Stimulated activated CD4-positive, alpha-beta T cell treated with anti-CD3 and anti-CD28 coated beads, Interleukin-12 subunit alpha, Interleukin-12 subunit beta, amount 100 ng/mL, for 48 hours (primary cell): ENCODE data around the gene DHX15.

Experiments
- DNase-seq, 3 donors: peaks; one replicate each; pipeline ENCODE4 v3.0.0-alpha.2; 2020; ENCODE audit warnings: low read depth in 2 of 3, low spot score in 1 of 3

Gene DHX15

DNA sequence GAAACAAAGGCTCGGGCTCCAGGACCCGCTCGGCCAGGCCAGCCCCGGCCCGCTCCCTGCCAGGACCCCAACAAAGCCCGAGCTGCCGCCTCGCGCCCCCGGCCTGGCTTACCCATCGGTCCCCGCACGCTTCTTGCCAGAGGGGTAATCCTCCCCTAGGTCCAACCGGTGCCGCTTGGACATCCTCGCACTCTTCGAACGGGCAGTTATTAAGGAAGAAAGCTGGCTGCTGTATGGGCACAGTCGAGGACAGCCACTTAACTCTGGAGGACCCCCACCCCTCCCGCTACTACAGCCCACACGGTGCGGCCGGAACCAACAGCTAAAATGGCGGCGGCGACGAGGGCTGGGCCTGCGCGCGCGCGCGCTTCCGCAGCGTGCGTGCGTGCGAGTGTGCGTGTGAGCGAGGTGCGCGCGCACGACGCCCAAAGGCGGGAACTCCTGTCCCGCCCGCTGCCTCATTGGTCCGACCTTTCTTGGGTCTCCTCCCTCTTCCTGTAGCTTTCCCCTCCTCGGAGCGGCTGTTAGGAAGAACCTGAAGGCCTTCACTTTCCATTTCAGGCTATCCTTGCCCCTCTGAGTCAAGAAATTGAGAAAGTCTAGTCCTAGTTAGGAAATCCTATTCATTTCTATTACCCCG lies at the start of gene DHX15:
Gene DHX15 (minus strand): TSS at position 344 of the 640 bp plus-strand sequence. CDS start 161 bp downstream, at position 183.
- peak; percentile 83 to 93 (median 86) for DNase-seq

DNA sequence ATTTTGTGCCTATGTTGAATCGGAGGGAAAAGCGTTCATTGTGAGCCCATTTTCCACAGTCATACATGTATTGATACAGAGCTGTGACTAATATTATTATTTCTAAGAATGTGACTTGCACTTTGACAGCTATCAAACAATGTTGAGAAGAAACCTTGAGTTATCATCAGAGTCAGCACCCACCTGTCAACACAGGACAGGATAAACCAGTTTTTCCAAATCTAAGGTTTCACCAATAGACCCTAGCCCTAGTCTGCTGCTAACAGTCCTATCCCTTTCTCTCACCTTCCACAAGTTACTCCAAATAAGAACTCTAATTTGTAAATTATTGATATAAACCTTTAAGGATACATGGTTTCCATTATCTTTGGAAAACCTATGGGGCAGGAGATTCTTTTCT lies 47.7 kb upstream of the DHX15 start:
- no peak for DNase-seq

DNA sequence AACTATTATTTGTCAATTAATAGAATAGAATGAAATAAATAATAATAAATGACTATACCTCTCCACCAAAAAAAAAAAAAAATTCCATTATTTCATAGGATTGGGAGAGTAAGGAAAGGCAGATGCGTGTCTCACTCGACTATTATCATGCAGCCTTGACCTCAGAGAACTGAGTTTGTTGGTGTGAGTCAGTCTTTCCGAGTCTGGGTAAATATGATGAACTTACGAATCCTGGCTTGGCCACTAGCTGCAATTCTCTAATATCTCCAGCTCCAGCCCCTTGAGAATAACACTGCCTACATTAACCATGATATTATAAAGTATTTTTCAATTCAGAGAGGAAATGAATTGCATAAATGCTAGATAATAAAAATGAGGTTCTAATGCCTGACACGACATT lies 46.6 kb upstream of the DHX15 start:
- no peak for DNase-seq

DNA sequence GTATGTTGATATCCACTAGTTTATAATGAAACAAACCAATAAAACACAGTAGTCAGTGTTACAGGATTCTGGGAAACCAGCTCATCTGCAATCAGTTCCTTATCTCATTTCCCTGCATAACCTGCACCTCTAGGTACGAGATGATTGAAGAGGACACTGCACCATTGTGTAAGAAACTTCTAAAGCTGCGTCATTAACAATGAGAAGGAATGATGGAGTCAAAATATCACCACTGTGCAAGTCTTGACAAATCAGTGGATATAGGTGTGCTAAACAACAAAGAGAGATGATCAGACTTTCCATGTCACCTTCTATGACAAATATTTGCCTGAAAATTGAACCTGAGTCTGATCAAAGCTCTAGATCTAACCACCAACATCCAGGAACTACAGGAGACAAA lies 40.7 kb upstream of the DHX15 start:
- DNase-seq = no peak

DNA sequence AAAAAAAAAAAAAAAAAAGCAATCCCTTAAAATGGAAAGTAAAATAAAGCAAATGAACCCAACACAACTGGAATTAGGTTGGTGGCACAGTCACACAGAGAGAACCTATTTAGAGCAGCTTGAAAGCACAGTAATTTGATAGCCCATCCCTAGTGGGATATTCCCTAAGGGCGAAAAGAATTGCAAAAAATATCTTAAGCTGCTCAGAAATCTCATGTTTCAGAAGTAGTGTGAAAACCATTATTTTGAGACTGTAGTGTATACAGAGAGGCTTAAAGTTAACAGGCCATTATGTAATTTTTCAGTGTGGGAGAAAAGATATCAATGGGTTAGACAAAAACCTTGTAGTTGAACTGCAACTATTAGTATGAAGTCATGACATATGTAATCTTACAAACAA lies 40.0 kb upstream of the DHX15 start:
- DNase-seq = no peak

DNA sequence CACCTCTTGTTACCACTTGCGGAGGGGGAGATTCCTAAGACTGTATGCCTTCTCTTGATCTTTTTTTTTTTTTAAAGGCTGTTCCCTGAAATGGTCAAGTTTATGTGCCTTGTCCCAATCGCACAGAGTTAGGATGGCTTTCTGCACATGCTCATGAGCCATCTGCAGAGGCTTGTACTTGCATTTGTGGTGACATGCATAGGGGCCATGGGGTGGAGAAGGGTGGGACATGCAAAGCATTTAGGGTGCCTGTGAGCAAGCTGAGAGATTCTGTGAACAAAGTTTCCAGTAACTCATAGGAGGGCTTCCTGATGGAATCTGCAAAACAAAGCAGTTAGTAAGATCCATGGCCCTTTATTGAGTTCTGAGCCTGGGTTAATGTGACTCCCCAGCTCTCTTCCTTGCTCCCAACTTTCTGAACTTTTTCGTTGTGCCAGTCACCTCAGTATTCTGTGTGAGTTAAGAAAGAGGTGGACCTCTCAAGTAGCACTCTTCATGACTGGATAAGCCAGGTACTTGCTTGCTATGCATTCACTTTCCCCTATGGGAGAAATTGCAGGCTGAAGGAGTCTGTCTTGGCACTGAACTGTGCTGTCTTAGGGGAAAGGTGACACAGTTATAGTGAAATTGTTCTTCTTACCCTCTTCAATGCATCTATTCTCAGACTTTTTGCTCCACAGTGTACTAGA lies 37.9 kb upstream of the DHX15 start:
- no peak for DNase-seq

DNA sequence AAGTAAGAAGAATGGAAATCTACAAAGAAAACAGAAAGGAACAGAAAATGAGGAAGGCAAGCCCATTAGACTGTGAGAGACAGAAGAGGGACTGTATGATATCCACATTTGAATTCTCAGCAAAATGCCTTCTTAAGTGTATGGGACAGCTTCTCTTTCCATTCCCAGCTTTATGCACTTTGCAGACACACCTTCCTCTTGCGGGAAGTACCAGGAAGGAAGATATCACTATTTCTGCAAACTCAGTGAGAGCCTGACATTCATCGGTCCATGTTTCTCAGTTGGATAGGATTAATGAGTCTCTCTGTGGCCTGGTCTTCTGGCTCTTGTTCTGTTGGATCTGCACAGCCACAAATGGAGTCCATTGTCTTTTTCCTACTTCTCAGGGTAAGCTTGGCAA lies 31.6 kb upstream of the DHX15 start:
- no peak for DNase-seq

- no peak for DNase-seq
These were observed 30.5 kb upstream of the DHX15 start for GRCh38 chr4:24614881-24615280.

DNA sequence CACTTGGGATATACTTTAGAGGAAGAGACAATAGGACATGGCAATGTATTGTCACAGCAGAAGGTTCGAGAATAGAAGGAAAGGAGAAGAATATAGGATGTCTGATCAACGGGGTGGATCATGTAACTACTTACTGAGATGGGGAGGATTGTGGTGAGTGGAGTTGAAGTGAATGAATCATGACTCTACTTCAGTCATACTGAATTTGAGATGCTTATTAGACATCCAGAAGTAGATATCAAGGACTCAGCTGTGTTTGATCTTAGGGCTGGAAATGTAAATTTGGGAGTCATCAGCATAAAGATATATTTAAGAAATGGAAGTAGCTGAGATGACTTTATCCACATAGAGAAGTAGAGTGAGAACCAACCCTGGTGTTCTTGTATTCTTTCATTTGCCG lies 29.1 kb upstream of the DHX15 start:
- DNase-seq = no peak

DNA sequence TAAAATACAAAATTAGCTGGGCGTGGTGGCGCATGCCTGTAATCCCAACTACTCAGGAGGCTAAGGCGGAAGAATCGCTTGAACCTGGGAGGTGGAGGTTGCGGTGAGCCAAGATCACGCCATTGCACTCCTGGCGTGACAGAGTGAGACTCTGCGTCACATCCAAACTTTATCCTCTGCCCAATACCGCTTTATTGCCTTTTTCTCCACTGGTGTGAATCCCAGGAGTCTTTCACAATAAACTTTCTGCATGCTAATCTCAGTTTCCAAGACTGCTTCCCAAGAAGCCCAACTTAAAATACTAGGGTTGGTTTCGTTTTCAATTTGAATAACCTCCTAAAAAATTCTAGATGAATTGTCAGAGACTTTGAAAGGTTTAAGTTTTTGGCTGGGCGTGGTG lies 27.2 kb upstream of the DHX15 start:
- DNase-seq = no peak

GRCh38 chr4:24607334-24607733 lies 23.0 kb upstream of the DHX15 start:
- DNase-seq = no peak

DNA sequence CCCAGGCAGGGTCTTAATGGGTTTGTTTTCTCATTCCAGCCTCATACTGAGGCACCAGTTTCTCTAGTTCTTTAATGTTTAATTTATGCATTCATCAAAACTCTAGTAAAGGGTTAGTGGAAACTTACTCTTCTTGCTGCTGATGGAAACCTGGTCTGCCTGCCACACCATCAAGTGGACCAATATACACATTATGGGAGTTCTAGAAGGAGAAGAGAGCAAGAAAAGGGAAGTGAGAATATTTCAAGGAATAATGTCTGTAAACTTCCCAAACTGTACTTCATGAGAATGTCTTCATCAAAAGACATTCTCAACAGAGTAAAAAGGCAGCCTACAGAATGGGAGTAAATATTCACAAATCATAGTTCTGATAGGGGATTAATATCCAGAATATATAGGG lies 20.9 kb upstream of the DHX15 start:
- DNase-seq = no peak

DNA sequence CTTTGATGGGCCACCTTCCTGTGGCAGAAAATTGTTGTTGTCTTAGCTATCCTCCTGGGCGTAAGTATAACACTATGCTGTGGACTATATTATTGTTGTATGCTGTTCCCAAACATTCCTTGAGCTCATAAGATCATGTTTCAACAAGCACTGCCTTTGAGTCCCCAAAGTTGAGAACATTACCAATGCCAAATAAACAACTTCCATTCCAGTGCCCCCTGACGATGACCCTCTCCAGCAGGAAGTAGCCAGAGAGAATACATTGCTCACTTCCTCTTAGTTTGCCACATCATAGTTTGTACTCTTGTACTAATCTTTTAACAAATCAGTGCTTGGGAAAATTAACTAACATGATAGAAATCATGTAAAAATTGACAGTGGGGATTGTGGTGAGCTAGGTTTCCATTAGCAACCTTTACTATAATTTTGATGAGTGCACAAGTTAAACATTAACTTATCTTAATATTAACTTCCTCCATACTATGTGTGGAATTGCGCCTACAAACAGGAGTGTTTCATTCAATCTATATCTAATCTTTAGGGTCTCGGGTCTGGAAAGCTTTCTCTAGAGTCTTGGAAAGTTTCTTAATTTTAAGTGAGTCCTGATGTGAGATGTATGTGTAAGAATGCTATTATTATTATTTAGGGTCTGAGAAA lies 20.3 kb upstream of the DHX15 start:
- DNase-seq = no peak

- no peak for DNase-seq
These were observed 19.0 kb upstream of the DHX15 start for GRCh38 chr4:24603343-24603742.

DNA sequence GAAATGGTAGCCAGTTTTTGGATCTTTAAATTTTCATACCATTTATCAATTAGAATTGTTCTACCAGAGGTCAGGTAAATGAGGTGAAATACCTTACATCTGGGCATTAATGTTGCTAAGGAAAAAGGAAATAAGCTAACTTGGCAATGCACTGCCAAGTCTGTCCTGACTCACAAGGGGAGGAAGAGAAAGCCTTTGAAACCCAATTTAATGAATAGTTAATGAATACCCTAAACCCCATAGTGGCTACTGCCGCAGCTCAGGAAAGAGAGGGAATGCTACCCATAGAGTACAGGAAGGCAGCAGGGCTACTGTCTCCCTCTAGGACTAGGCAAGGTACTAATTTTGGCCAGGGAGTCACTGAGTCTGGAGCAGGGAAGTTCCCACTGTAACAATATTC lies 16.8 kb upstream of the DHX15 start:
- no peak for DNase-seq

GRCh38 chr4:24599275-24599674 lies 14.9 kb upstream of the DHX15 start:
- DNase-seq = no peak

- DNase-seq = no peak
These were observed 13.7 kb upstream of the DHX15 start for GRCh38 chr4:24598025-24598424.

DNA sequence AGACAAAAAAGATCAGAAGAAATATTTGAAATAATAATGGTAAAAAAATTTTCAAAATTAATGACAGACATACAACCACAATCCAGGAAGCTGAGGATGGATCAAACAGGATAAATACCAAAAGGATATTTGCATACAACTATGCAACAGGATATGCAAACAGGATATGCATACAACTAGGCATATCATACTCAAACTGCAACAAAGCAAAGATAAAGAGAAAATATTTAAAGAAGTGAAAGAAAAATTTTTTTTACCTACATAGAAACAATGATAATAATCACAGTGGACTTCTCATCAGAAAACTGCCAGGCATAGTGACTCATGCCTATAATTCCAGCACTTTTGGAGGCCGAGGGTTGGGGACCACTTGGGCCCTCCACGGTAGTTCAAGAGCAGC lies 11.3 kb upstream of the DHX15 start:
- DNase-seq = no peak

DNA sequence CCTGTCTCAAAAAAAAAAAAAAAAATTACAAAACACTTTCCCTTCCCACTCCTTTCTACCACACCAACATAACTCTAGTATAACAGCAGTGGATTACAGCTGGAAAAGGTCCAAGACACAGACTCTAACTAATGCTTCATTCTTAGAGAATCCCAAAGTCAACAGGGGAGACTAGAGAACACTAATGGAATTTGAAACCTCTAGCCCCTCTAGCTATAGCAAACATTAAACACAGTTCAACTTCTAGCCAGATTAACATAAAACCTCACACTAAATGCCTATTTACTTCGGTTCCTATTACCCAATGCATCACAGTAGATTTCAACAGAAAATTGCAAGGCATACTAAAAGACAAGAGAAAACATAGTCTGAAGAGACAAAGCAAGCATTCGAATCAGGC lies 10.5 kb upstream of the DHX15 start:
- DNase-seq = no peak

- no peak for DNase-seq
These were observed 5.1 kb upstream of the DHX15 start for GRCh38 chr4:24589448-24589847.

DNA sequence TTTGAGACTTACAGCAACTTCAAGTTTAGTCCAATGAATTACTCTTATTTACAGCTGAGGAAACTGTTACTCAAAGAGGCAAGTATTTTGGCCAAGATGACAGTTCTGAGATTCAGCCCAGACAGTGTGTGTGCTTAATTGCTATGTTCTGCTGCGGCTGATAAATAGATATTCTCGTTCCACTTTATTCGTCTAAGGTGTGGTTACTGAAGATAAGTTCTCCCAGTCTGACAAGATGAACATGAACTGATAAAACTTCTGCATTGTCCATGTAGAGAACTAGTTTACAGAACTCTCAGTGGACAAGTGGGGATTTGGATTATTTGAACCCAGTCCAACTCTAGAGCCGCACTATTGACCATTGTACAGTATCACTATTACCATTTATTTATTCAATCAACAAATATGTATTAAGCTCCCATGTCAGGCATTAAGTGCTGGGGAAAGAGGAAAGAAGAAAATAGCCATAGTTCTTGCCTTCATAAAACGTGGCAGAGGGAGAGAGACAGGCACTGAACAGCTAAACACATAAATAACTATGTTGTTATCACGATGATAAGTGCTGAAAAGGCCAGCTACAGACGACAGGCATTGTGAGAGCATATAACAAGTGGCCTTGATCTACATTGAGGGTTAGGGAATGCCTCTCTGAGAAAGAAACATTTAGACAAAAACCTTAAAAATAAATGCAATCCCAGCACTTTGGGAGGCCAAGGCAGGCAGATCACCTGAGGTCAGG lies 4.0 kb upstream of the DHX15 start:
- DNase-seq = no peak
